GM19324 (cell line): ENCODE data around the gene PSMB5.

Experiments
- ATAC-seq: cut with Tn5 transposase; IDR thresholded peaks from one replicate; pipeline ENCODE4 v1.9.1; 2021; ENCODE audit warnings: mild to moderate bottlenecking, moderate library complexity; ENCODE audit not compliant: unreplicated experiment, low FRiP score

The PSMB5 gene

GRCh38 chr14:23060536-23061260, 26.0 kb upstream of the PSMB5 start:
- ATAC-seq: no peak

- ATAC-seq: no peak
Measured at GRCh38 chr14:23058654-23059504, 24.2 kb upstream of the PSMB5 start.

GRCh38 chr14:23057757-23058653, 23.3 kb upstream of the PSMB5 start:
- peak; percentile 49 for ATAC-seq

GRCh38 chr14:23056956-23057756, 22.5 kb upstream of the PSMB5 start, which contains the start of gene CDH24:
Gene CDH24, minus strand, starts transcription at chr14:23057520. Its CDS starts 1,787 bp downstream, at chr14:23055733.
- ATAC-seq: peak; percentile 47

- ATAC-seq: peak; percentile 32
Measured at GRCh38 chr14:23056145-23056955, 21.6 kb upstream of the PSMB5 start.

- no peak for ATAC-seq
Measured at GRCh38 chr14:23055621-23056144, 21.0 kb upstream of the PSMB5 start.

GRCh38 chr14:23055147-23055550, 20.4 kb upstream of the PSMB5 start:
- no peak for ATAC-seq

- no peak for ATAC-seq
Measured at GRCh38 chr14:23054000-23054811, 19.5 kb upstream of the PSMB5 start.

GRCh38 chr14:23053426-23053825, 18.7 kb upstream of the PSMB5 start:
- no peak for ATAC-seq

GRCh38 chr14:23052671-23053070, 18.0 kb upstream of the PSMB5 start:
- no peak for ATAC-seq

- no peak for ATAC-seq
Measured at GRCh38 chr14:23052182-23052623, 17.5 kb upstream of the PSMB5 start.

GRCh38 chr14:23051141-23052057, 16.7 kb upstream of the PSMB5 start:
- ATAC-seq: no peak

GRCh38 chr14:23049011-23049410, 14.3 kb upstream of the PSMB5 start:
- ATAC-seq: no peak

- ATAC-seq: no peak
Measured at GRCh38 chr14:23047751-23048693, 13.3 kb upstream of the PSMB5 start.

GRCh38 chr14:23047034-23047634, 12.4 kb upstream of the PSMB5 start:
- ATAC-seq: no peak
